ENCODE data around the gene GATAD2B. TPM values are rescaled to one million over a fixed set of nuclear protein-coding genes. Genes with fewer than 3 reads are reported as not detected.

The GATAD2B gene
- total RNA-seq, 4 donors from 2014 or later = 16.8 to 26.5 (median 24.6) TPM

- H3K36me3 ChIP-seq = peaks cover 0 to 7% (median 0%) of the 10 kb centered on the region in 3 donors
- no peak for DNase-seq (ENCODE audit: low spot score in 2 of 2)
- H3K4me3 ChIP-seq = no peak overlapping the region
- WGBS, 2 donors = 64 to 79% methylated on average over 3 of the region's 3 CpGs
- H3K4me1 ChIP-seq = peaks cover 0 to 5% (median 0%) of the 10 kb centered on the region in 4 donors
- H3K9me3 ChIP-seq = no peaks in the 10 kb centered on the region
- TF ChIP-seq CTCF (IDR thresholded peaks at IDR 0.05) (no peak), EP300 (IDR thresholded peaks at IDR 0.05) (no peak), POLR2A (IDR thresholded peaks at IDR 0.05) (no peak)
- H3K27me3 ChIP-seq = no peaks in the 10 kb centered on the region
- H3K27ac ChIP-seq = no peak overlapping the region
These were observed 89.6 kb downstream of the GATAD2B start for GRCh38 chr1:153833171-153833570.

- peaks cover 0 to 5% (median 0%) of the 10 kb centered on the region in 4 donors for H3K4me1 ChIP-seq
- no peak overlapping the region for H3K4me3 ChIP-seq
- WGBS, 2 donors = 95 to 100% methylated on average over 3 of the region's 3 CpGs
- DNase-seq (ENCODE audit: low spot score in 2 of 2) = no peak
- H3K27me3 ChIP-seq = no peaks in the 10 kb centered on the region
- TF ChIP-seq CTCF (IDR thresholded peaks at IDR 0.05) (no peak), EP300 (IDR thresholded peaks at IDR 0.05) (no peak), POLR2A (IDR thresholded peaks at IDR 0.05) (no peak)
- H3K27ac ChIP-seq = no peak overlapping the region
- H3K36me3 ChIP-seq = peaks cover 0 to 16% (median 0%) of the 10 kb centered on the region in 3 donors
- no peaks in the 10 kb centered on the region for H3K9me3 ChIP-seq
These were observed 90.5 kb downstream of the GATAD2B start for GRCh38 chr1:153832293-153832692.

- no peak for DNase-seq (ENCODE audit: low spot score in 2 of 2)
- TF ChIP-seq EP300 (IDR thresholded peaks at IDR 0.05) (no peak), CTCF (IDR thresholded peaks at IDR 0.05) (no peak), POLR2A (IDR thresholded peaks at IDR 0.05) (no peak)
- no peaks in the 10 kb centered on the region for H3K27me3 ChIP-seq
- peaks cover 0 to 5% (median 0%) of the 10 kb centered on the region in 4 donors for H3K4me1 ChIP-seq
- peaks cover 0 to 28% (median 0%) of the 10 kb centered on the region in 3 donors for H3K36me3 ChIP-seq
- H3K4me3 ChIP-seq = no peak overlapping the region
- H3K9me3 ChIP-seq = no peaks in the 10 kb centered on the region
- WGBS, 2 donors = 69 to 70% methylated on average over 2 of the region's 2 CpGs
- H3K27ac ChIP-seq = no peak overlapping the region
These were observed 91.7 kb downstream of the GATAD2B start for GRCh38 chr1:153831026-153831425.

- H3K27ac ChIP-seq = no peak overlapping the region
- WGBS, 2 donors = 86 to 88% methylated on average over 6 of the region's 6 CpGs
- TF ChIP-seq EP300 (IDR thresholded peaks at IDR 0.05) = no peak
- no peak for TF ChIP-seq POLR2A (IDR thresholded peaks at IDR 0.05)
- no peak for TF ChIP-seq CTCF (IDR thresholded peaks at IDR 0.05)
- no peaks in the 10 kb centered on the region for H3K9me3 ChIP-seq
- no peak for DNase-seq (ENCODE audit: low spot score in 2 of 2)
- H3K4me3 ChIP-seq = no peak overlapping the region
- peaks cover 0 to 42% (median 0%) of the 10 kb centered on the region in 3 donors for H3K36me3 ChIP-seq
- H3K27me3 ChIP-seq = no peaks in the 10 kb centered on the region
- H3K4me1 ChIP-seq = no peaks in the 10 kb centered on the region
These were observed 95.4 kb downstream of the GATAD2B start for GRCh38 chr1:153827168-153827964.

- TF ChIP-seq CTCF (IDR thresholded peaks at IDR 0.05) (no peak), POLR2A (IDR thresholded peaks at IDR 0.05) (no peak), EP300 (IDR thresholded peaks at IDR 0.05) (no peak)
- H3K27ac ChIP-seq = no peak overlapping the region
- H3K4me3 ChIP-seq = no peak overlapping the region
- H3K36me3 ChIP-seq = peaks cover 0 to 45% (median 12%) of the 10 kb centered on the region in 3 donors
- H3K9me3 ChIP-seq = no peaks in the 10 kb centered on the region
- H3K27me3 ChIP-seq = no peaks in the 10 kb centered on the region
- peaks cover 0 to 7% (median 0%) of the 10 kb centered on the region in 4 donors for H3K4me1 ChIP-seq
- 71 to 79% methylated on average over 2 of the region's 2 CpGs for WGBS, 2 donors
- no peak for DNase-seq (ENCODE audit: low spot score in 2 of 2)
These were observed 103.9 kb downstream of the GATAD2B start for GRCh38 chr1:153818876-153819275.
